Activated naive CD4-positive, alpha-beta T cell treated with anti-CD3 and anti-CD28 coated beads, Interleukin-2, amount 10 ng/mL, durations not matched to agents 7 days and 5 days (primary cell): ENCODE measurements around the gene EXOSC1.
A peak's percentile ranks its signal among the peaks of the same experiment; 100 is the strongest.
"Not testable (repeated sequence)": the region's sequence is repeated elsewhere in the genome, so short reads cannot be mapped to it uniquely, and the experiment has no call there.

Experiments used
- CTCF ChIA-PET: fragments of 350-600 bp; sonication (Branson Sonifier 250); formaldehyde crosslinking; loops from one replicate; lab custom pipeline; 2021; ENCODE audit warnings: antibody characterized with exemption; lab: Charles Lee
- DNase-seq: peaks from one replicate; pipeline ENCODE4 v3.0.0-alpha.2; 2020
- H3K27ac Mint-ChIP-seq: one replicate; pipeline ENCODE4 v1.8.0; 2021; ENCODE audit warnings: mild to moderate bottlenecking, moderate library complexity, mixed read lengths
- H3K27me3 Mint-ChIP-seq: one replicate; pipeline ENCODE4 v1.8.0; 2021; ENCODE audit warnings: mild to moderate bottlenecking, mixed read lengths
- H3K36me3 Mint-ChIP-seq: one replicate; pipeline ENCODE4 v1.8.0; 2021; ENCODE audit warnings: mixed read lengths
- H3K4me1 Mint-ChIP-seq: one replicate; pipeline ENCODE4 v1.8.0; 2021; ENCODE audit warnings: mixed read lengths
- H3K4me3 Mint-ChIP-seq: one replicate; pipeline ENCODE4 v1.8.0; 2021; ENCODE audit warnings: mild to moderate bottlenecking, moderate library complexity, mixed read lengths
- H3K9me3 Mint-ChIP-seq: one replicate; pipeline ENCODE4 v1.8.0; 2021; ENCODE audit warnings: mixed read lengths

Gene EXOSC1

DNA sequence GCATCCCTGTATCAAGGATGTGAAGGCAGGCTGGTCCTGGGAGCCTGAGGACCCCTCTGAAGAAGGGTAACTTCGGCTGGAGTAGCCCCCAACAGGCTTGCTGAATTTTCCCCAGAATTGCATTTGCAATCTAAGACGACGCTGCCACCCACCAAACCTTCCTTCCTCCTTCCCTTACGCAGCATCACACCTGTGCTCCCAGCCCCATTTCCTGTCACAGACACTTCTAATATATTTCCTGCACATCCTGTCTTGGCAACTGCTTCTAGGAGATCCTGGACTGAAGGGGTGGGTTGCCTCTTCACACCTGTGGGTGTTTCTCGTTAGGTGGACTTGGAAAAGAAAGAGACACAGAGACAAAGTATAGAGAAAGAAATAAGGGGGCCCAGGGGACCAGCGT lies 29.2 kb downstream of the EXOSC1 start:
- Mint-ChIP-seq H3K4me1 (peaks cover 73% of the 10 kb centered on the region), H3K36me3 (no peaks in the 10 kb centered on the region), H3K9me3 (no peaks in the 10 kb centered on the region), H3K27me3 (no peaks in the 10 kb centered on the region), H3K27ac (peak overlapping the region; percentile 90), H3K4me3 (no peak overlapping the region)
- no peak for DNase-seq
- CTCF ChIA-PET = no interaction called here

- no peaks in the 10 kb centered on the region for H3K27me3 Mint-ChIP-seq
- peak; percentile 48 for DNase-seq
- H3K9me3 Mint-ChIP-seq = no peaks in the 10 kb centered on the region
- peak overlapping the region; percentile 50 for H3K27ac Mint-ChIP-seq
- H3K36me3 Mint-ChIP-seq = no peaks in the 10 kb centered on the region
- CTCF ChIA-PET = interaction anchor here (1.2 to 2.6 kb wide), 3 partner anchors 11 to 141 kb away, joined by 4 to 22 read pairs (median 6); partner anchors contain the start of gene RRP12
- H3K4me1 Mint-ChIP-seq = peaks cover 49% of the 10 kb centered on the region
- H3K4me3 Mint-ChIP-seq = no peak overlapping the region
These were observed 32.9 kb downstream of the EXOSC1 start for GRCh38 chr10:97412891-97413304.

DNA sequence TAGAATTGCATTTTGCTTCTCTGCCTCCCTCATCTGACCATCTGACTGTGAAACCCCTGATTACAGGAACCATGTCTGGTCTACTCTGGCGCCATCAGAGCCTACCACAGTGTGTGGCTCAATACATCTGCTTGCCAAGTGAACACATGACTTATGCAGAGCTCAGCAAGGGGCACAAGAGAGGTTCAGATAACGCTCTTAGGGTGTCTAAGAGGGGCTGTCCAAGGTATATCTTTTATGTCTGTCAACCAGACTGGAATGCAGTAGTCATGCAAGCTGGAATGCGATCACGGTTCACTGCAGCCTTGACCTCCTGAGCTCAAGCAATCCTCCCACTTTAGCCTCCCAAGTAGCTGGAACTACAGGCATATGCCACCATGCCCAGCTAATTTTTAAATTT lies 34.4 kb downstream of the EXOSC1 start:
- H3K27ac Mint-ChIP-seq = no peak overlapping the region
- DNase-seq = no peak
- H3K27me3 Mint-ChIP-seq = no peaks in the 10 kb centered on the region
- H3K4me1 Mint-ChIP-seq = peaks cover 44% of the 10 kb centered on the region
- H3K4me3 Mint-ChIP-seq = no peak overlapping the region
- no peaks in the 10 kb centered on the region for H3K36me3 Mint-ChIP-seq
- H3K9me3 Mint-ChIP-seq = no peaks in the 10 kb centered on the region
- CTCF ChIA-PET = interaction anchor here (0.9 kb wide), 1 partner anchor 16 kb away, joined by 4 read pairs; no protein-coding TSS in a partner anchor

DNA sequence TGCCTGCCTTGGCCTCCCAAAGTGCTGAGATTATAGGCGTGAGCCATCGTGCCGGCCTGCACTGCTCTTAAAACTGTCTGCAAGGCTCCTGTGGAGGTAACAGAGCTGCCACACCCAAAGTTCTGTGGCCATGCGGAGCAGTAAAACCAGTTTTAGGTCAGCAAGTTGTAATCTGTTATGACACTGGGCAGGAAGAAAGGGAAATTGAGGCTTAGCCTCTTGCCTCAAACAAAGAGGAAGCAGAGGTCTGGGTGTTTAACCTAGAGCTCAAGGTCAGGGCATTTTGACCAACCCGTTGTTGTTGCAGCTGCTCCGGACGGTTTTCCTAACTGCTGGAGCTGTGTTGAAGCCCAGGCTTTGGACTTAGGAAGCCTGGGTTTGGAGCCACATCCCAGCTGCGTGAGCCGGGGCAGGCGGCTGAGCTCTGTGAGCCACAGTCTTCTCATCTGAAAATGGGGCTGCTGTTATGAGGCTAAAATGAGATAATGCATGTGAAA lies 37.3 kb downstream of the EXOSC1 start:
- no peak overlapping the region for H3K27ac Mint-ChIP-seq
- H3K9me3 Mint-ChIP-seq = no peaks in the 10 kb centered on the region
- H3K4me1 Mint-ChIP-seq = peaks cover 21% of the 10 kb centered on the region
- H3K27me3 Mint-ChIP-seq = peaks cover 4% of the 10 kb centered on the region
- H3K4me3 Mint-ChIP-seq = no peak overlapping the region
- CTCF ChIA-PET = interaction anchor here (1.0 to 4.9 kb wide), 7 partner anchors 12 to 143 kb away, joined by 4 to 60 read pairs (median 24); no protein-coding TSS in a partner anchor
- no peaks in the 10 kb centered on the region for H3K36me3 Mint-ChIP-seq
- DNase-seq = no peak

DNA sequence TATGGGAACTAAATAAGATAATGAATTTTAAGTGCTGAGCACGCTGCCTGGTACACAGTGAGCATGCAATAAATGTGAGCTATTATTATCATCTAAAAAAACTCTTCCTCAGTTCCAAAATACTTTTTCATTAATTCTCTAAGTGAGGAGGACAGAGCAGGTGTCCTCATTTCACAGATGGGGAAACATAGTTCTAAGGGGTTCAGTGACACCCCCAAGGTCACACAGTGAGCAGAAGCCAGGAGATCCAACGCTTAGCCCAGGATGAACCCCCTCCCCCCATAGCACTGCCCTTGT lies 37.9 kb downstream of the EXOSC1 start:
- Mint-ChIP-seq H3K27ac (no peak overlapping the region), H3K4me3 (no peak overlapping the region), H3K27me3 (peaks cover 4% of the 10 kb centered on the region), H3K36me3 (no peaks in the 10 kb centered on the region), H3K4me1 (peaks cover 16% of the 10 kb centered on the region), H3K9me3 (no peaks in the 10 kb centered on the region)
- CTCF ChIA-PET = interaction anchor here (0.5 to 4.9 kb wide), 10 partner anchors 13 to 144 kb away, joined by 3 to 60 read pairs (median 12); no protein-coding TSS in a partner anchor
- DNase-seq = no peak

DNA sequence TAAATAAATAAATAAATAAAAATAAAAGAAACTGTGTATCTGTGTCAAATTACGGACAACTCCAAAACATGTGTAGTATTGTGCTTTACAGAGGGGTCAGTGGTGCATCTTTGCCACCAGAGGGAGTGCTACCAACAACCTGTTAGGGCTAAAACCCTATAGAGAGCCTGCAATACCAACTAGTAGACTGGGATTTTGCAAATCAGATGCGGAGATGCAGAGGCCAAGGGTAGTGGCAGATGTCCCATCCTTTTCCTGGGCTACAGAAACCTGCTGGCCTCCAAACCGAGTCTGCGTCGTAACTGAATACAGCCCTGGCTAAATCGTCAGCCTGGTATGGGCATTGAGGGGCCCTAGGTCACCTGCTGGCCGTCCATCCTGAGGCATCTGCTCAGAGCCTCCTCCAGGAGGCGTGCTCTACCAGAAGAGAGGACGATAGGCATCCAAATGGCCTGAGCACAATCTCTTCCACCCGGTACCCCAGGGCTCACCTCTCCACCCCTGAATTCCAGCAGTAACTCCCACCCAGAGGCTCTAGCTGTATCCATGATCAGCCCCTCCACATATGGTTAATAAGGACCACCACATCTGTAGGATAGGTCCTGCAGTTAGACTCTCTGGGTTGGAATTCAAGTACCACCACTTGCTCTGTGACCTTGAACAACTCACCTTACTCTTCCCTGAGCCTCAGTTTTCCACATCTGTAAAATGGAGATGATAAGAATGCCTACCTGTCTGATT lies 38.4 kb downstream of the EXOSC1 start:
- H3K27me3 Mint-ChIP-seq = peaks cover 4% of the 10 kb centered on the region
- no peaks in the 10 kb centered on the region for H3K9me3 Mint-ChIP-seq
- H3K36me3 Mint-ChIP-seq = no peaks in the 10 kb centered on the region
- peak; percentile 73 for DNase-seq
- CTCF ChIA-PET = interaction anchor here (0.5 to 4.9 kb wide), 13 partner anchors 14 to 145 kb away, joined by 3 to 60 read pairs (median 5); no protein-coding TSS in a partner anchor
- H3K4me3 Mint-ChIP-seq = peak overlapping the region; percentile 5
- peak overlapping the region; percentile 24 for H3K27ac Mint-ChIP-seq
- peaks cover 13% of the 10 kb centered on the region for H3K4me1 Mint-ChIP-seq

GRCh38 chr10:97406483-97406882 lies 39.3 kb downstream of the EXOSC1 start:
- not testable (repeated sequence) for H3K27me3 Mint-ChIP-seq, H3K36me3 Mint-ChIP-seq, H3K4me3 Mint-ChIP-seq, H3K9me3 Mint-ChIP-seq, DNase-seq, H3K27ac Mint-ChIP-seq
- peaks cover 14% of the 10 kb centered on the region for H3K4me1 Mint-ChIP-seq
- CTCF ChIA-PET = interaction anchor here (0.8 to 4.9 kb wide), 8 partner anchors 15 to 145 kb away, joined by 3 to 60 read pairs (median 14); no protein-coding TSS in a partner anchor

DNA sequence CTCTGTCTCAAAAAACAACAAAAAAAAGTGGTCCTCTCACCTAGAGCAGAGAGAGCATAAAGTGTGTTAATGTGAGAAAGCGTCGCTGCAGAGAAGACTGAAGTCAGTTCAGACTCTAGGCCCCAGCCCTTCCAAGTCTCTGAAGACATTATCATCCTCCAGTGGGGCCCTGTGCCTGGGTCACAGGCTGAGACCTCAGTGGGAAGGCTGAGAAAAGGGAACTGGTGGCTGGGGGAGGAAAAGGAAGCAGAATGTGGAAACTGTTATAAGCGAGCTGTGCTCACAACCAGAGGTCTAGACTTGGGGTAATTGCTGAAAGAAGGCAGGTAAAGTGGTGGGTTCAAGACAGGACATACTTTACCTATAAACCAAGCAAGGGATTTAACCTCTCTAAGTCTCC lies 39.7 kb downstream of the EXOSC1 start:
- DNase-seq = no peak
- no peaks in the 10 kb centered on the region for H3K9me3 Mint-ChIP-seq
- no peaks in the 10 kb centered on the region for H3K36me3 Mint-ChIP-seq
- H3K27ac Mint-ChIP-seq = no peak overlapping the region
- CTCF ChIA-PET = interaction anchor here (1.2 to 4.9 kb wide), 6 partner anchors 15 to 146 kb away, joined by 5 to 60 read pairs (median 18); no protein-coding TSS in a partner anchor
- no peak overlapping the region for H3K4me3 Mint-ChIP-seq
- H3K4me1 Mint-ChIP-seq = peaks cover 18% of the 10 kb centered on the region
- H3K27me3 Mint-ChIP-seq = peaks cover 8% of the 10 kb centered on the region

DNA sequence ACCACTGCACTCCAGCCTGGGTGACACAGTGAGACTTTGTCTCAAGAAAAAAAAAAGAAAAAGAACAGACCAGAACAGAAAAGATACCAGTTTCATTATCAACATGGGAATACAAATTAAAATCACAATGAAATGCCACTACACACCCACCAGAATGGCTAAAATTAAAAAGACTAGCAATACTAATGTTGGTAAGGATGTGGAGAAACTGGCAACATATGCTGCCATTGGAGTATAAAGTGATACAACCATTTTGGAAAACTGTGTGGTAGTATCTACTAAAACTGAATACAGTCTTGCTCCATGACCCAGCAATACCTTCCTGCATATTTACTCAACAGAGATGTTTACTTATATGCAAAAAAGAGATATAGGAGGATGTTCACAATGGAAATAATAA lies 41.8 kb downstream of the EXOSC1 start:
- no peak overlapping the region for H3K27ac Mint-ChIP-seq
- DNase-seq = no peak
- H3K4me1 Mint-ChIP-seq = peaks cover 27% of the 10 kb centered on the region

GRCh38 chr10:97401455-97401919 lies 44.3 kb downstream of the EXOSC1 start:
- Mint-ChIP-seq H3K9me3 (no peaks in the 10 kb centered on the region), H3K36me3 (no peaks in the 10 kb centered on the region), H3K27ac (peak overlapping the region; percentile 95), H3K27me3 (peaks cover 8% of the 10 kb centered on the region), H3K4me1 (peaks cover 16% of the 10 kb centered on the region), H3K4me3 (peak overlapping the region; percentile 95)
- DNase-seq = no peak
- CTCF ChIA-PET = interaction anchor here (0.7 to 3.1 kb wide), 10 partner anchors 11 to 151 kb away, joined by 3 to 18 read pairs (median 4); no protein-coding TSS in a partner anchor

More for the DNA sequence above, 41.8 kb downstream of the EXOSC1 start:
- no peak overlapping the region for H3K4me3 Mint-ChIP-seq
- peaks cover 8% of the 10 kb centered on the region for H3K27me3 Mint-ChIP-seq
- H3K9me3 Mint-ChIP-seq = no peaks in the 10 kb centered on the region
- no peaks in the 10 kb centered on the region for H3K36me3 Mint-ChIP-seq
- CTCF ChIA-PET = interaction anchor here (1.0 to 1.5 kb wide), 3 partner anchors 16 to 91 kb away, joined by 3 to 4 read pairs (median 4); no protein-coding TSS in a partner anchor

DNA sequence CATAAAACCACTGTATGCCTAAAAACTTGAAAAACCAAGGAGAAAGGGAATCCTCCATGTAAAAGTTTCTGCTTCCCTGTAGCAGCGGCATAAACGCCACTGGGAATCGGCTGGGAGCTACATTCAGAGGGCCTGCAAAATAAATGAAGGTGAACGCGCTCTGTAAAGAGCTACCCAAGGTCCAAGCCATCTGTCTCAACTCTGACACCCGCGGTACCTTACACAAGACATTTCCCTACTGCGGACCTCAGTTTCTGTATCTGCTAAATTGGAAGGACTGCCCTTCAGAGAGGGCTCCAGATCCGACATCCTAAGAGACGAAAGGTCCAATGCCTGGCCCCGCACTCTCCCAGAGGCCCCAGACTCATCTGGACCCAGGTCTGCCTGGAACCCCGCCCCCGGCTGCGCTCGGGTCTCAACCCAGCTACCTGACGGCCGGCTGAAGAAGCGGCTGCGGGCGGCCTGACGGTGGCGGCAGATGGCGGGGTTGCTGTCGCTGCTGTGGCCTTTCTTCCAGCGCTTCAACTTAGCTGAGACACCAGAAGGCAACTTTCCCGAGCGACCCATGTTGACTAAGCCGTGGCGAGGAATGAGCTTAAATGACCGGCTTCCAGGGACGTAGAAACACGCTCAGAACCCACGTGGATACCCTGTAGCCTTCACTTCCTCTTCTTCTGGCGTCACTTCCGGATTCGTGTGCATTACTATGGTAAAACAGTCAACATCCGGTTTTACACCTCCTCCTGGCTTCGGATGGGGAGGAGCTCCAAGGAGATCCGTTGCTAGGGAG lies 44.9 kb downstream of the EXOSC1 start, which contains the start of gene RRP12:
Gene RRP12, minus strand, starts transcription at position 676 of the 790 bp plus-strand sequence. Its CDS starts 109 bp downstream, at position 567.
- Mint-ChIP-seq H3K27me3 (peaks cover 8% of the 10 kb centered on the region), H3K27ac (peak within 1 kb of the TSS; percentile 95), H3K4me3 (peak within 1 kb of the TSS; percentile 95), H3K36me3 (peaks cover 6% of the 10 kb centered on the region), H3K9me3 (no peaks in the 10 kb centered on the region), H3K4me1 (peaks cover 16% of the 10 kb centered on the region)
- DNase-seq = peak; percentile 92
- CTCF ChIA-PET = interaction anchor here (0.6 to 3.1 kb wide), 14 partner anchors 9 to 152 kb away, joined by 3 to 18 read pairs (median 3); no protein-coding TSS in a partner anchor

DNA sequence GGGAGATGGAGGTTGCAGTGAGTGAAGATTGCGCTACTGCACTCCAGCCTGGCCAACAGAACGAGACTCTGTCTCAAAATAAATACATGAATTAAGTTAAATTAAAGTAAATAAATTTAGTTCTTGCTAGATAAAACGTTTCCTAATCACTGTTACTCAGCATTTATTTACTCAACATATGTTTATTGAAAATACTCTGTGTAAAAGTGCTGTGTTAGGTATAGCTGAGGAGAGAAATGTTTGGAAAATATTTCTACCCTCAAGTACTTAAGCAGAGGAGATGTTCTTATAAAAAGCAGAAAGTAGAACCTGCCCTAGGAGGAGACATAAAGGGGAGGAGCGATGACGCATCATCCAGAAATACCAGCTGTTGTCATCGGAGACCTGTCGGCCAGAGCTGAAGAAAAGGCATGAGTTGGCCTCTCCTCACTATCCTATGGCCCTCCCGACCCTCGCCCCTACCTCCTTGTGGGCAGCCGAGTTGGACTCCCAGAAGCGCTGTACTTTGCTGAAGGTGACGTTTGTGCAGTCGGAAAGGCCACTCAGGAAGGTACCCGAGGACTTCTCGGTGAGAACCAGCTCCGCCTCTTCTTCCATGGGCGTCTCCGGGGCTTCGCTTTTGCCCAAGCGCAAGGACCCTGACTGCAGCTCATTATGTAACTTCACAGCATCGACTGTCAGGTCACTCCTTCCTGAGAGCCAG lies 45.8 kb downstream of the EXOSC1 start:
- Mint-ChIP-seq H3K36me3 (peaks cover 7% of the 10 kb centered on the region), H3K4me1 (peaks cover 16% of the 10 kb centered on the region), H3K9me3 (no peaks in the 10 kb centered on the region), H3K27me3 (peaks cover 7% of the 10 kb centered on the region), H3K4me3 (peak overlapping the region; percentile 95), H3K27ac (peak overlapping the region; percentile 95)
- DNase-seq = peak; percentile 65
- CTCF ChIA-PET = interaction anchor here (0.6 to 2.4 kb wide), 8 partner anchors 8 to 100 kb away, joined by 3 to 7 read pairs (median 3); no protein-coding TSS in a partner anchor

- no peak overlapping the region for H3K27ac Mint-ChIP-seq
- peaks cover 9% of the 10 kb centered on the region for H3K4me1 Mint-ChIP-seq
- peaks cover 12% of the 10 kb centered on the region for H3K36me3 Mint-ChIP-seq
- H3K9me3 Mint-ChIP-seq = no peaks in the 10 kb centered on the region
- CTCF ChIA-PET = no interaction called here
- no peak overlapping the region for H3K4me3 Mint-ChIP-seq
- no peak for DNase-seq
- H3K27me3 Mint-ChIP-seq = peaks cover under 1% of the 10 kb centered on the region
These were observed 49.8 kb downstream of the EXOSC1 start for GRCh38 chr10:97396056-97396455.
